ENCODE data around the gene CSTPP1.

Gene CSTPP1

GRCh38 chr11:47124675-47125074, 188.1 kb downstream of the CSTPP1 start:
- H3K27ac Mint-ChIP-seq = no peak overlapping the region
- no peaks in the 10 kb centered on the region for H3K4me1 Mint-ChIP-seq
- H3K27me3 Mint-ChIP-seq = no peaks in the 10 kb centered on the region
- no peaks in the 10 kb centered on the region for H3K9me3 Mint-ChIP-seq
- H3K4me3 Mint-ChIP-seq = no peak overlapping the region
- peaks cover 4% of the 10 kb centered on the region for H3K36me3 Mint-ChIP-seq

GRCh38 chr11:47125083-47125482, 188.5 kb downstream of the CSTPP1 start:
- H3K9me3 Mint-ChIP-seq = no peaks in the 10 kb centered on the region
- H3K4me3 Mint-ChIP-seq = no peak overlapping the region
- no peak overlapping the region for H3K27ac Mint-ChIP-seq
- H3K4me1 Mint-ChIP-seq = no peaks in the 10 kb centered on the region
- H3K36me3 Mint-ChIP-seq = peaks cover 4% of the 10 kb centered on the region
- H3K27me3 Mint-ChIP-seq = no peaks in the 10 kb centered on the region

GRCh38 chr11:47127213-47127612, 190.7 kb downstream of the CSTPP1 start:
- Mint-ChIP-seq H3K27ac (no peak overlapping the region), H3K9me3 (no peaks in the 10 kb centered on the region), H3K27me3 (no peaks in the 10 kb centered on the region), H3K4me3 (no peak overlapping the region), H3K4me1 (no peaks in the 10 kb centered on the region), H3K36me3 (peaks cover 4% of the 10 kb centered on the region)

GRCh38 chr11:47130543-47130942, 194.0 kb downstream of the CSTPP1 start:
- H3K4me3 Mint-ChIP-seq = no peak overlapping the region

GRCh38 chr11:47131136-47131535, 194.6 kb downstream of the CSTPP1 start:
- no peaks in the 10 kb centered on the region for H3K9me3 Mint-ChIP-seq
- no peak overlapping the region for H3K27ac Mint-ChIP-seq
- H3K36me3 Mint-ChIP-seq = no peaks in the 10 kb centered on the region
- H3K4me3 Mint-ChIP-seq = no peak overlapping the region
- H3K4me1 Mint-ChIP-seq = no peaks in the 10 kb centered on the region
- no peaks in the 10 kb centered on the region for H3K27me3 Mint-ChIP-seq

More at GRCh38 chr11:47130543-47130942, 194.0 kb downstream of the CSTPP1 start:
- Mint-ChIP-seq H3K4me1 (no peaks in the 10 kb centered on the region), H3K27me3 (no peaks in the 10 kb centered on the region), H3K27ac (no peak overlapping the region), H3K36me3 (peaks cover 2% of the 10 kb centered on the region), H3K9me3 (no peaks in the 10 kb centered on the region)

- no peaks in the 10 kb centered on the region for H3K36me3 Mint-ChIP-seq
- H3K9me3 Mint-ChIP-seq = no peaks in the 10 kb centered on the region
- H3K27ac Mint-ChIP-seq = no peak overlapping the region
- no peaks in the 10 kb centered on the region for H3K4me1 Mint-ChIP-seq
- no peak overlapping the region for H3K4me3 Mint-ChIP-seq
- H3K27me3 Mint-ChIP-seq = no peaks in the 10 kb centered on the region
Observed at GRCh38 chr11:47132490-47132889, 195.9 kb downstream of the CSTPP1 start.

GRCh38 chr11:47132981-47133380, 196.4 kb downstream of the CSTPP1 start:
- Mint-ChIP-seq H3K4me3 (no peak overlapping the region), H3K4me1 (no peaks in the 10 kb centered on the region), H3K36me3 (peaks cover 4% of the 10 kb centered on the region), H3K27me3 (no peaks in the 10 kb centered on the region), H3K9me3 (no peaks in the 10 kb centered on the region), H3K27ac (no peak overlapping the region)

- Mint-ChIP-seq H3K9me3 (no peaks in the 10 kb centered on the region), H3K27me3 (no peaks in the 10 kb centered on the region), H3K4me3 (no peak overlapping the region), H3K36me3 (peaks cover 7% of the 10 kb centered on the region), H3K4me1 (no peaks in the 10 kb centered on the region), H3K27ac (no peak overlapping the region)
Observed at GRCh38 chr11:47136327-47136726, 199.8 kb downstream of the CSTPP1 start.

GRCh38 chr11:47136921-47137320, 200.4 kb downstream of the CSTPP1 start:
- Mint-ChIP-seq H3K36me3 (peaks cover 7% of the 10 kb centered on the region), H3K9me3 (no peaks in the 10 kb centered on the region), H3K4me3 (no peak overlapping the region), H3K27me3 (no peaks in the 10 kb centered on the region), H3K27ac (no peak overlapping the region), H3K4me1 (no peaks in the 10 kb centered on the region)

GRCh38 chr11:47137476-47137875, 200.9 kb downstream of the CSTPP1 start:
- Mint-ChIP-seq H3K36me3 (peaks cover 7% of the 10 kb centered on the region), H3K27ac (no peak overlapping the region), H3K4me1 (no peaks in the 10 kb centered on the region), H3K4me3 (no peak overlapping the region), H3K27me3 (no peaks in the 10 kb centered on the region), H3K9me3 (no peaks in the 10 kb centered on the region)

- Mint-ChIP-seq H3K4me1 (no peaks in the 10 kb centered on the region), H3K9me3 (no peaks in the 10 kb centered on the region), H3K27me3 (no peaks in the 10 kb centered on the region), H3K27ac (no peak overlapping the region), H3K36me3 (peaks cover 7% of the 10 kb centered on the region), H3K4me3 (no peak overlapping the region)
Observed at GRCh38 chr11:47139878-47140277, 203.3 kb downstream of the CSTPP1 start.

- no peaks in the 10 kb centered on the region for H3K4me1 Mint-ChIP-seq
- H3K9me3 Mint-ChIP-seq = no peaks in the 10 kb centered on the region
- H3K4me3 Mint-ChIP-seq = no peak overlapping the region
- H3K27me3 Mint-ChIP-seq = no peaks in the 10 kb centered on the region
- H3K27ac Mint-ChIP-seq = no peak overlapping the region
- peaks cover 2% of the 10 kb centered on the region for H3K36me3 Mint-ChIP-seq
Observed at GRCh38 chr11:47143322-47143721, 206.8 kb downstream of the CSTPP1 start.

GRCh38 chr11:47144541-47144940, 208.0 kb downstream of the CSTPP1 start:
- H3K27me3 Mint-ChIP-seq = no peaks in the 10 kb centered on the region

GRCh38 chr11:47147250-47147649, 210.7 kb downstream of the CSTPP1 start:
- H3K36me3 Mint-ChIP-seq = no peaks in the 10 kb centered on the region
- H3K4me1 Mint-ChIP-seq = peaks cover under 1% of the 10 kb centered on the region
- H3K4me3 Mint-ChIP-seq = no peak overlapping the region
- H3K27ac Mint-ChIP-seq = no peak overlapping the region
- H3K27me3 Mint-ChIP-seq = no peaks in the 10 kb centered on the region
- H3K9me3 Mint-ChIP-seq = no peaks in the 10 kb centered on the region

More at GRCh38 chr11:47144541-47144940, 208.0 kb downstream of the CSTPP1 start:
- Mint-ChIP-seq H3K4me1 (no peaks in the 10 kb centered on the region), H3K4me3 (no peak overlapping the region), H3K36me3 (no peaks in the 10 kb centered on the region), H3K27ac (no peak overlapping the region), H3K9me3 (no peaks in the 10 kb centered on the region)

- H3K9me3 Mint-ChIP-seq = no peaks in the 10 kb centered on the region
- peaks cover 5% of the 10 kb centered on the region for H3K4me1 Mint-ChIP-seq
- H3K27me3 Mint-ChIP-seq = no peaks in the 10 kb centered on the region
- no peaks in the 10 kb centered on the region for H3K36me3 Mint-ChIP-seq
- no peak overlapping the region for H3K27ac Mint-ChIP-seq
- H3K4me3 Mint-ChIP-seq = no peak overlapping the region
Observed at GRCh38 chr11:47147681-47148080, 211.1 kb downstream of the CSTPP1 start.

GRCh38 chr11:47148270-47148669, 211.7 kb downstream of the CSTPP1 start:
- Mint-ChIP-seq H3K9me3 (no peaks in the 10 kb centered on the region), H3K4me1 (peaks cover 11% of the 10 kb centered on the region), H3K27ac (no peak overlapping the region), H3K4me3 (no peak overlapping the region), H3K36me3 (no peaks in the 10 kb centered on the region), H3K27me3 (no peaks in the 10 kb centered on the region)

GRCh38 chr11:47148903-47149531, 212.5 kb downstream of the CSTPP1 start:
- H3K4me1 Mint-ChIP-seq = peaks cover 18% of the 10 kb centered on the region
- no peaks in the 10 kb centered on the region for H3K27me3 Mint-ChIP-seq
- no peak overlapping the region for H3K4me3 Mint-ChIP-seq
- no peaks in the 10 kb centered on the region for H3K36me3 Mint-ChIP-seq
- no peak overlapping the region for H3K27ac Mint-ChIP-seq
- no peaks in the 10 kb centered on the region for H3K9me3 Mint-ChIP-seq
